ENCODE measurements around the gene ARHGAP26.

DNA sequence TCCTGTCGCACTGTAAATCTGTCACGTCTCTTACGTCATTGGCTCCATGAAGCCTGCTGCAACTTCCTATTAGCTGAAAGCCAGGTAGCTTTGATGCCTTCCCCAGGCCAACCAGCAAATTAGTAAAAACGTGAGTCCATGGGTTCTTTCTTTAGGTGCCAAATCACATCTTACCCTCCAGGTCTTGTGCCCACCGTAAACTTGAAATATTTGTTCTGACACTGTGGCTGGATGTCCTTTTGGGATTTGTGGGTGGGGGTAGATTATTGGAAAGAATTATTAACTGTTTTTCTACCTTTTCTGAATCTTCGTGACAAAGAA is 460.5 kb downstream of the ARHGAP26 start:
- TF ChIP-seq POLR2A (IDR thresholded peaks at IDR 0.05): no peak
- TF ChIP-seq, protein P1, sequence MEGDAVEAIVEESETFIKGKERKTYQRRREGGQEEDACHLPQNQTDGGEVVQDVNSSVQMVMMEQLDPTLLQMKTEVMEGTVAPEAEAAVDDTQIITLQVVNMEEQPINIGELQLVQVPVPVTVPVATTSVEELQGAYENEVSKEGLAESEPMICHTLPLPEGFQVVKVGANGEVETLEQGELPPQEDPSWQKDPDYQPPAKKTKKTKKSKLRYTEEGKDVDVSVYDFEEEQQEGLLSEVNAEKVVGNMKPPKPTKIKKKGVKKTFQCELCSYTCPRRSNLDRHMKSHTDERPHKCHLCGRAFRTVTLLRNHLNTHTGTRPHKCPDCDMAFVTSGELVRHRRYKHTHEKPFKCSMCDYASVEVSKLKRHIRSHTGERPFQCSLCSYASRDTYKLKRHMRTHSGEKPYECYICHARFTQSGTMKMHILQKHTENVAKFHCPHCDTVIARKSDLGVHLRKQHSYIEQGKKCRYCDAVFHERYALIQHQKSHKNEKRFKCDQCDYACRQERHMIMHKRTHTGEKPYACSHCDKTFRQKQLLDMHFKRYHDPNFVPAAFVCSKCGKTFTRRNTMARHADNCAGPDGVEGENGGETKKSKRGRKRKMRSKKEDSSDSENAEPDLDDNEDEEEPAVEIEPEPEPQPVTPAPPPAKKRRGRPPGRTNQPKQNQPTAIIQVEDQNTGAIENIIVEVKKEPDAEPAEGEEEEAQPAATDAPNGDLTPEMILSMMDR (IDR thresholded peaks at IDR 0.05): no peak
